ENCODE measurements around the gene ZC3H14.

GRCh38 chr14:88669346-88669745 lies 106.5 kb downstream of the ZC3H14 start:
- TF ChIP-seq CTCF (IDR thresholded peaks at IDR 0.05 in 4 of 5, conservative IDR thresholded peaks at IDR 0.05 in 1 of 5) (no peak), POLR2A (IDR thresholded peaks at IDR 0.05) (no peak)
